Posterior vena cava (tissue), 2 donors: ENCODE results near the gene ERICH2. TPM values are rescaled to one million over a fixed set of nuclear protein-coding genes. Genes with fewer than 3 reads are reported as not detected.

Source experiments
- DNase-seq: peaks from one replicate; pipeline ENCODE4 v3.0.0-alpha.2; 2020; ENCODE audit warnings: low spot score
- intact Hi-C, 2 donors: fragments of 100-400 bp; cut with DNase I; formaldehyde crosslinking; loops; one replicate each; pipeline versions ENCODE4 v1.14.1 to v1.14.2; 2022 to 2023
- total RNA-seq, 2 donors: library from RNA; stranded (reverse); fragmentation: NEBNext Ultra II Directional; extraction: Animal tissue kit (Norgen Biotek cat#: 25700); gene quantifications; one replicate each; pipeline ENCODE4 v1.2.1, GENCODE V29; 2021
- donor health status: DM: yes; HTN: yes; CAD: no.
- donor health status: DM: yes; HTN: yes; CAD: no.

The ERICH2 gene
- total RNA-seq, 2 donors from 2014 or later, result 0.74 TPM; not detected in 1

- intact Hi-C loops, result no loop called here
- DNase-seq, result no peak
Measured at GRCh38 chr2:170824526-170825015, 54.4 kb downstream of the ERICH2 start.

- peak; percentile 32 for DNase-seq
- intact Hi-C loops, result no loop called here
Measured at GRCh38 chr2:170827841-170828532, 57.8 kb downstream of the ERICH2 start.

GRCh38 chr2:170828533-170828916, 58.3 kb downstream of the ERICH2 start:
- DNase-seq, result no peak
- intact Hi-C loops, result no loop called here

GRCh38 chr2:170829036-170829435, 58.9 kb downstream of the ERICH2 start:
- DNase-seq, result no peak
- intact Hi-C loops, result no loop called here

GRCh38 chr2:170830166-170830565, 60.0 kb downstream of the ERICH2 start:
- intact Hi-C loops, result no loop called here
- peak; percentile 36 for DNase-seq

- DNase-seq, result no peak
- intact Hi-C loops, result no loop called here
Measured at GRCh38 chr2:170831115-170831514, 60.9 kb downstream of the ERICH2 start.

GRCh38 chr2:170836027-170836426, 65.8 kb downstream of the ERICH2 start:
- DNase-seq, result no peak
- intact Hi-C loops, result no loop called here

GRCh38 chr2:170840717-170841210, 70.6 kb downstream of the ERICH2 start:
- intact Hi-C loops, result no loop called here
- no peak for DNase-seq

GRCh38 chr2:170842785-170843184, 72.6 kb downstream of the ERICH2 start:
- DNase-seq, result no peak
- intact Hi-C loops, result no loop called here

GRCh38 chr2:170843656-170844055, 73.5 kb downstream of the ERICH2 start:
- DNase-seq, result no peak

GRCh38 chr2:170845343-170845742, 75.2 kb downstream of the ERICH2 start:
- intact Hi-C loops, result no loop called here
- no peak for DNase-seq

More at GRCh38 chr2:170843656-170844055, 73.5 kb downstream of the ERICH2 start:
- intact Hi-C loops, result no loop called here

GRCh38 chr2:170846314-170846713, 76.1 kb downstream of the ERICH2 start:
- DNase-seq, result no peak
- intact Hi-C loops, result no loop called here

- DNase-seq, result no peak
- intact Hi-C loops, result no loop called here
Measured at GRCh38 chr2:170847716-170848115, 77.5 kb downstream of the ERICH2 start.

Other genes starting within 250 kb of the ERICH2 start
- under 1 TPM in 1 of 2 donors, not detected in 1; 0.28 TPM for gene SP5, start 55.0 kb upstream of the ERICH2 start, total RNA-seq
- not detected for gene GAD1, start 46.5 kb downstream of the ERICH2 start, total RNA-seq
- 10 to 100 TPM; 62.3 to 67.4 TPM for gene GORASP2, start 158.9 kb downstream of the ERICH2 start, total RNA-seq